ENCODE results near the gene BICC1. TPM values are rescaled to one million over a fixed set of nuclear protein-coding genes. Genes with fewer than 3 reads are reported as not detected.

BICC1 gene
- total and polyA plus RNA-seq, 2 of the 8 experiments (the other 6 are each of a cell fraction or from before 2014, with no cell fraction given): 0.20 to 0.73 TPM

DNA sequence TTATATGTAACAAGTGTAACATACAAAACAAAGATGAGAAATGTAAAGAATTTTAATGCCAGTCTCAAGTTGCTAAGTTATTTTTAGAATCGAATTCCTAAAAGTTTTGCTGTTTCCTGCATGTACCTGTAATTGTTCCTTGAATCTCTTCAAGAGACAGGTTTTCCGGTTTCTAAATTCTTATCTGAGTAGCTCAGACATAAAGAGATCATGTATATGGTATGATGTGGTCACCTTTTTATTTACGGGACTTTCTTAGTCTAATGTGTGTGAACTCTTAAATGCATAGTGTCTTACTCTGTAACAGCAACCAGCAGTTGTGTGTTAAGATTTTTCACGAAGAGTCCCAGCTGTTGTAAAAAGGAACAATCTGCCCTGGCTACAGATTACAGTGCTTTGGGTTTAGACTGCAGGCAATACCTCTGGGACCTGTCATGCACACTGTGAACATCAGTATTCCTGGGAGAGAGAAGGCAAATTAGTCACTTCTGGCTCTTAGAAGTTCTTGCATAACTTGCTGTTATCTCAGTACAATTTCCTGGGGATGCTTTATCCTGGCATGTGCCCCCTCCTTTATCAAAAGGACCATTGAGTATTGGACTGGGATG is 263.4 kb downstream of the BICC1 start:
- no peak overlapping the region for H2AFZ ChIP-seq (ENCODE audit: low read length)
- no peaks in the 10 kb centered on the region for H3K79me2 ChIP-seq (ENCODE audit: control insufficient read depth in 1 of 2, insufficient read depth in 2 of 2, low read length in 2 of 2)

More for the DNA sequence above, 263.4 kb downstream of the BICC1 start:
- no peak overlapping the region for H2BK120ac ChIP-seq (replicated peaks; ENCODE audit: low read depth, low read length)
- no peak overlapping the region for H2BK5ac ChIP-seq (ENCODE audit: low read depth, low read length)
- no peak for DNase-seq (ENCODE audit: low read depth in 1 of 2, low spot score in 2 of 2)
- no peak overlapping the region for H2BK15ac ChIP-seq (ENCODE audit: low read length)
- no peak overlapping the region for H4K5ac ChIP-seq (ENCODE audit: insufficient read length, low read depth, low read length)
- no peak overlapping the region for H2BK20ac ChIP-seq (ENCODE audit: low read length)
- H4K8ac ChIP-seq (ENCODE audit: extremely low read depth, insufficient read depth, low read length): no peak overlapping the region
- H3K18ac ChIP-seq (ENCODE audit: extremely low read depth, low read length): no peak overlapping the region
- CTCF ChIA-PET (ENCODE audit: partially characterized antibody): interaction anchor here (0.6 to 1.4 kb wide), 12 partner anchors 16 to 1690 kb away, joined by 3 to 4 read pairs (median 3); no protein-coding TSS in a partner anchor
- POLR2A ChIA-PET (ENCODE audit: partially characterized antibody): interaction anchor here (1.4 kb wide), 1 partner anchor 245 kb away, joined by 3 read pairs; no protein-coding TSS in a partner anchor
- no peaks in the 10 kb centered on the region for H3K4me1 ChIP-seq (replicated peaks in 1 of 4; ENCODE audit: control insufficient read depth in 3 of 4, insufficient read depth in 4 of 4, low read length in 3 of 4)
- H3K23me2 ChIP-seq (ENCODE audit: low read depth, low read length): no peaks in the 10 kb centered on the region
- FAIRE-seq: no peak
- 92% methylated on average over 4 of the region's 4 CpGs; no CpG with 5 or more reads in 1 of the 2 experiments for WGBS, 2 experiments (ENCODE audit: extremely low coverage in 1 of 2, insufficient coverage in 1 of 2, insufficient read length in 1 of 2, insufficient replicate concordance in 2 of 2, low coverage in 1 of 2, low lambda C conversion rate in 2 of 2, missing lambda C conversion rate in 1 of 2)
- H3K4ac ChIP-seq (replicated peaks; ENCODE audit: insufficient read length, low read depth, low read length): no peak overlapping the region
- no peak overlapping the region for H3K56ac ChIP-seq (replicated peaks; ENCODE audit: insufficient read length, low read depth, low read length)
- H3K14ac ChIP-seq (ENCODE audit: insufficient read length): no peak overlapping the region
- H3K27ac ChIP-seq (ENCODE audit: low read depth, low read length): no peak overlapping the region
- H2BK12ac ChIP-seq (ENCODE audit: low read depth, low read length): no peak overlapping the region
- no peak overlapping the region for H3K4me2 ChIP-seq (ENCODE audit: insufficient read depth in 1 of 2, low read depth in 2 of 2, low read length in 2 of 2)
- H4K20me1 ChIP-seq (replicated peaks in 1 of 2; ENCODE audit: control insufficient read depth in 1 of 2, insufficient read depth in 2 of 2, low read length in 2 of 2): no peaks in the 10 kb centered on the region
- H3K79me1 ChIP-seq (ENCODE audit: low read depth, low read length): no peaks in the 10 kb centered on the region
- TF ChIP-seq SIRT6 (IDR thresholded peaks at IDR 0.05; ENCODE audit: low read length): no peak
- no peak for TF ChIP-seq TAF1 (IDR thresholded peaks at IDR 0.05; ENCODE audit: low read depth, low read length)
- TF ChIP-seq EZH2 (IDR thresholded peaks at IDR 0.05; ENCODE audit: low read depth, low read length, severe bottlenecking): no peak
- no peak for TF ChIP-seq JUND (IDR thresholded peaks at IDR 0.05; ENCODE audit: low read length)
- no peak for TF ChIP-seq SIX5 (IDR thresholded peaks at IDR 0.05; ENCODE audit: low read depth, low read length)
- TF ChIP-seq, protein P1, sequence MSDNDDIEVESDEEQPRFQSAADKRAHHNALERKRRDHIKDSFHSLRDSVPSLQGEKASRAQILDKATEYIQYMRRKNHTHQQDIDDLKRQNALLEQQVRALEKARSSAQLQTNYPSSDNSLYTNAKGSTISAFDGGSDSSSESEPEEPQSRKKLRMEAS (IDR thresholded peaks at IDR 0.05): no peak
- no peak for TF ChIP-seq KDM5A (IDR thresholded peaks at IDR 0.05; ENCODE audit: low read length)
- TF ChIP-seq CEBPB (IDR thresholded peaks at IDR 0.05; ENCODE audit: low read depth, low read length): no peak
- TF ChIP-seq PHF8 (conservative IDR thresholded peaks at IDR 0.05; ENCODE audit: low read depth, low read length): no peak
- TF ChIP-seq MAFK (IDR thresholded peaks at IDR 0.05; ENCODE audit: low read depth, low read length): no peak
- no peak for TF ChIP-seq NANOG (IDR thresholded peaks at IDR 0.05; ENCODE audit: insufficient read depth, low read depth, low read length, poor library complexity, severe bottlenecking)
- TF ChIP-seq ASH2L (IDR thresholded peaks at IDR 0.05; ENCODE audit: low read length): no peak
- no peak for TF ChIP-seq JUN (IDR thresholded peaks at IDR 0.05; ENCODE audit: low read depth, low read length)
- TF ChIP-seq RXRA (IDR thresholded peaks at IDR 0.05; ENCODE audit: insufficient read depth, low read depth, low read length): no peak
- no peak for TF ChIP-seq GTF2F1 (IDR thresholded peaks at IDR 0.05; ENCODE audit: borderline replicate concordance, low read depth, low read length)
- H3K9me3 ChIP-seq (ENCODE audit: insufficient read depth in 2 of 2, low read depth in 1 of 2, low read length in 1 of 2): no peaks in the 10 kb centered on the region
- no peak overlapping the region for H4K91ac ChIP-seq (replicated peaks; ENCODE audit: insufficient read length, low read length)
- no peak overlapping the region for H3K4me3 ChIP-seq (ENCODE audit: extremely low read depth in 1 of 4, insufficient read depth in 2 of 4, low read depth in 3 of 4, low read length in 4 of 4)
- H3K23ac ChIP-seq (ENCODE audit: insufficient read length): no peak overlapping the region
- H3K27me3 ChIP-seq (replicated peaks in 1 of 4; ENCODE audit: control insufficient read depth in 3 of 4, extremely low read depth in 1 of 4, insufficient read depth in 3 of 4, low read length in 3 of 4): no peaks in the 10 kb centered on the region
- no peak overlapping the region for H3K9ac ChIP-seq (replicated peaks in 1 of 4; ENCODE audit: extremely low read depth in 1 of 4, low read depth in 3 of 4, low read length in 3 of 4)
- H3K36me3 ChIP-seq (ENCODE audit: control insufficient read depth in 2 of 4, insufficient read depth in 4 of 4, low read length in 3 of 4): no peaks in the 10 kb centered on the region
- H2AK5ac ChIP-seq (ENCODE audit: low read depth, low read length): no peak overlapping the region
